Fibroblast of skin of back (primary cell): Measurements from ENCODE around the gene C3orf70.
"Not testable (repeated sequence)": the region's sequence is repeated elsewhere in the genome, so short reads cannot be mapped to it uniquely, and the experiment has no call there.

Experiments used
- DNase-seq: peaks from one replicate; pipeline ENCODE4 v3.0.0-alpha.2; 2013

Gene C3orf70

DNA sequence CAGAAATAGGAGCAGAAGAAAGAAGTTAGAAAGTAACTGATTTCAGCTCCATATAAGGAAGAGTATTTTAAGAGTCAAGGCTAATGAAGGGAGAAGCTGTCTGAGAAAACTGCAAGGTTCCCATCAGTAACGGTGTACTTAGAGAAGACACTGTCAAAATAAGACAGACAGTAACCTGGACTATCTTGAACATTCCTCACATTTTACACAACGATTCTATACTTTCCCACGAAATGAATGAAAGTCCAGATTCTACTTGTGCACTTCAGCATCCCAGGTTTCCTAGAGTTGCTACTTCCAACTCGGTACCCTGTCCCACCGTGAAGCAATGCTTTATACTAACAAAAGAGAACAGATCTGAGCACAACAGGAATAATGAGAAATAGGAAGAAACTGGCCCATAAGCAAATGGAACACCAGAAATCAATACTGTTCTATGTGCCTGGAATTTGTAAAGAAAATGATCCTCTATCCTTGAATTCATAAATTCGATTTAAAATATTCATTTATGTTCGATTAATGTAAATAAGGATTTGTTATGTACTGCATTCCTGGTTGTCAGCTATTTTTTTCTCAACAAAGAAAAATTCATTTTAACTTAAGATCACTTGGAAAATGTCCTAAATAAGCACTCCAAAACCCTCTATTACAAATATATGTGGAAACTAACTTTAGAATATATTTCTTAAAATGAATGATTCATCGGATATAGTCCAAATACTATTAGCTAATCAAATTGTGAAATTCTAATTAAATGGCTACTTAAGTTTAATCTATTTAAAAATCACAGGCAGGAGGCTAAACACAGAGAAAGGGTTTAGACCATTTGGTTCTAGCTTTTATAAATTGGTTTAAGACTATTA, 1.5 kb downstream of the C3orf70 start:
- peak; percentile 16 for DNase-seq

DNA sequence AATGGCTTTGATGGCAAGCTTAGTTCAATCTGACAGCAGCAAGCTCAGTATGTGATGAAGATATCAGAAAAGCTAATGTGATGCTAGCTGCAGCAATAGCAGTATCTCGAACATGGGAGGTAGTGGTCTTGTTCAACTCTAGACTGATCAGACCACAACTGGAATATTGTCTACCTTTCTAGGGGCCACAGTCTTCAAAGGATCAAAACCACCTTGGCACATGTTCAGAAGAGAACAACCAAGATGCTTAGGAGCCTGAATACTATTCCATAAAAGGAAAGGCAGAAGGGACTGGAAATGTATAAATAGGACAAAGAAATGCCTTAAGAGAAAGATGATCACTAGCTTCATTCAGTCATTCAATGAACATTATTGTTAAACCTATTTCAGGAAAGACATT, 2.3 kb downstream of the C3orf70 start:
- DNase-seq, result peak; percentile 40

DNA sequence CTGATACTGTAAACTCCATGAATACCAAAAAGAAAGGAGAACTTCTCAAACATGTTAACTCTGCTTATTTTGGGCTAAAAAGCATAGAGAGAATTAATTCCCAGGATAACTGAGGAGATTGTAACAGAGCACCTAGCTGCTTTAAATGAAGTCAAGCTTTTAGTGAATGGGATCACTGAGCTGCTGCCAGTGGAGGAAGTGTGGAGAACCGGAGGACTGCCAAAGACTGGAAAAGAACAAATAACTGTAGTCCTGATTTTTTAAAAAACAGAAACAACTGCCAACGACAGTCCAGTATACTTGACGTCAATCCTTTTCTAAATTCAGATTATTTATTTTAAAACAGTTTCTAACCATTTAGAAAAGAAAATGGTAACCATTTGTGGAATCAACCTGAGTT, 3.3 kb downstream of the C3orf70 start:
- no peak for DNase-seq

DNA sequence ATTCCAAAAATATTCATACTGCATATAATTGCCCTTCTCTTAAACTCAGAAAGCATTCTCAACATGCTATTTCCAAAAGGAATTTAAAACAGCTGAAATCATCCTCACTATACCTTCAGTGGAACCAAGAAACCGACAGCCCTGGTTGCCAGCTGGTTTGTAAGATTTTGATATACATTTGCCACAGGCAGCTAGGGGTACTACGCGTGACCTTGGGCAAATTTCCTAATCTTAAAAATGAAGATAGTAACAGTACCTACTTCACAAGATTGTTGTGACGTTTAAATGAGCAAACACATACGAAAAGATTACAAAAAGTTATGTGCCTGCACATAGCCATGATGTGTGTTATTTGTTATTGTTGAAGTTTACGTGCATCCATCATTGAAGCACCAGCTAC, 7.3 kb downstream of the C3orf70 start:
- no peak for DNase-seq

GRCh38 chr3:185144784-185145183, 8.1 kb downstream of the C3orf70 start:
- DNase-seq, result no peak

DNA sequence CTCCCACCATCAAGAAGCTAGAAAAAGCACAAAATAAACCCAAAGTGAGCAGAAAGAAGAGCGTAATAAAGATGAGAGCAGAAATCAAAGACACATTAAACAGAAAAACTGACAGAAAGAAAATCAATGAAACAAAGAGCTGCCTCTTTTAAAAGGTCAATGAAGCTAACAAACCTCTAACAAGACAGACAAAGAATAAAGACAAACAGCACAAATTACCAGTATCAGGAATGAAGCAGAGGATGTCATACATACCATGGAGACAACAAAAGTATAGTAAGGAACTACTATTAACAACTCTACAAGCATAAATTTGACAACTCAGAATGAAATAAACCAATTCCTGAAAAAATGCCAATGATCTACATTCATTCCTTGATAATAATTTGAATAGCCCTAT, 15.0 kb downstream of the C3orf70 start:
- no peak for DNase-seq

- no peak for DNase-seq
Observed at GRCh38 chr3:185134509-185134908, 18.4 kb downstream of the C3orf70 start.

- no peak for DNase-seq
Observed at GRCh38 chr3:185131602-185132256, 21.1 kb downstream of the C3orf70 start.

DNA sequence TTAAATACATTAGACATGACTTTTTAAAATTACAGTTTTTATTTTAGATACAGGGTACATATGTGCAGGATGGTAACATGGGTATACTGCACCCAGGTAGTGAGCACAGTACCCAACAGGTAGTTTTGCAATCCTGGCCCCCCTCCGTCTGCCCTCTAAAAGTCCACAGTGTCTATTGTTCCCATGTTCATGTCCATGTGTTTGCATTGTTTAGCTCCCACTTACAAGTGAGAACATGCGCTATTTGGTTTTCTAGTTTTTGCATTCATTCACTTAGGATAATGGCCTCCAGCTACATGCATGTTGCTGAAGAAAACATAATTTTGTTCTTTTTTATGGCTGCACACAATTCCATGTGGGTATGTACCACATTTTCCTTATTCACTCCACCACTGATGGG, 23.8 kb downstream of the C3orf70 start:
- no peak for DNase-seq

GRCh38 chr3:185126201-185126600, 26.7 kb downstream of the C3orf70 start:
- no peak for DNase-seq

- DNase-seq, result no peak
Observed at GRCh38 chr3:185120126-185120525, 32.7 kb downstream of the C3orf70 start.

DNA sequence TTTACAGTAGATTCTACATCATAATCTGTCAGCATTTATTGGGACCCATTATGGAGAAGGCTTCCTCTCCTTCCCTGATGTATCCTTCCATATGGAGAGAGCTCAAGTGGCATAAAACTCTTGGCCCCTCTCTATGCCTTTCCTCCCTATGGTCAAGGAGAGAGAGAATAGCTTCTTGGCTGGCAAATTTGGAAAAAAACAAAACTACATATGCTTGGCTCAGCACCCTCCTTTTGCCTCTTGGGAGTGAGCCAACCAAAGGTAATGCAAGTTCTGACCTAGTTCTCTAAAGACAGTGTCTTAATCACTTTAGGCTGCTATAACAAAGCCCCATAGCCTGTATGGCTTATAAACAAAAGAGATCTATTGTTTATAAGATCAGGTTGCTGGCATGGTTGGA, 37.5 kb downstream of the C3orf70 start:
- no peak for DNase-seq

GRCh38 chr3:185114756-185115155, 38.1 kb downstream of the C3orf70 start:
- no peak for DNase-seq

DNA sequence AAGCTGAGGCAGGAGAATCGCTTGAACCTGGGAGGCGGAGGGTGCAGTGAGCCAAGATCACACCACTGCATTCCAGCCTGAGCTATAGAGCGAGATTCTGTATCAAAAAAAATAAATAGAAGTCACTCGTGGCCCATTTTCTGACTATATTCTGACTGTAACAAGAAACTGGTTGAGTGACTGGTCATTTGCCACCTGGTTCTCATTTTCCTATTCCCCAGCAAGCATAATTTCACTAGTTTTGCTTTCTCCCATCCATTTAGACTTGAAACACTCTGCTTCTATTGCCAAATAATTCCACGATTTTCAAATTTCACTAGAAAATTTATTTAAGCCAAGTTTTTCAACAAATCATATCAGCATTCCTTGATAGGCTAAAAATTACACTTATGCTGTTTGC, 40.7 kb downstream of the C3orf70 start:
- DNase-seq, result no peak

DNA sequence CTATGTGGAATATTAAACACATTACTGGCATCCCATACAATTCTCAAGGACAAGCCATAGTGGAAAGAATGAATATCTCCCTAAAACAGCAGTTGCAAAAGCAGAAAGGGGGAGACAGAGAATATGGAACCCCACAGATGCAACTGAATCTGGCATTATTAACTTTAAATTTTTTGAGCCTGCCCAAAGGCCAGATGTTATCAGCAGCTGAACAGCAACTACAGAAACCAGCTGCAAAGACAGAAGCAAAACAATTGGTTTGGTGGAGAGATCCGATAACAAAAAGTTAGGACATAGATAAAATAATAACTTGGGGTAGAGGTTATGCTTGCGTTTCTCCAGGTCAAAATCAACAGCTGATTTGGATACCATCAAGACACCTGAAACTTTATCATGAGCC, 43.8 kb downstream of the C3orf70 start:
- DNase-seq, result not testable (repeated sequence)

DNA sequence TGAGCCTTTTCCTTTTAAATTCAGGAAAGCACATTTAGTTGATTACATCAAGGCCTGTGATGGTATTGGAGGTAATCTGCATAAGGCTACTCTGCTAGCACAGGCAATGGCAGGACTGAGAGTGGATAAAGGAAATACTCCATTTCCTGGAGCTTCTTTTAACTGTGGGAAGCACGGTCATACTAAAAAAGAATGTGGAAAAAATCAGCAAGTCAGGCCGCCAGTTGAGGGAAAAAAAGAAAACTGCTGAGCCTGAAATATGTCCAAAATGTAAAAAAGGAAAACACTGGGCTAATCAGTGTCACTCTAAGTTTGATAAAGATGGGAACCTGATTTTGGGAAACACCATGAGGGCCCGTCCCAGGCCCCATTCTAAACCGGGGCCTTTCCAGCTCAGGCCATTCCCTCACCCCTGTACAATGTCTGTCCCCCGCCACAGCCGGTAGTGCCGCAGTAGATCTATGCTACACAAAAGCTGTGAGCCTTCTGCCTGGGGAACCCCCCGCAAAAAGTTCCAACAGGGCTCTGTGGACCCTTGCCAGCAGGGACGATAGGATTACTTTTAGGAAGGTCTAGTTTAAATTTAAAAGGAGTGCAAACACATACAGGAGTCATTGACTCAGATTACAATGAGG, 46.5 kb downstream of the C3orf70 start:
- DNase-seq, result not testable (repeated sequence)

DNA sequence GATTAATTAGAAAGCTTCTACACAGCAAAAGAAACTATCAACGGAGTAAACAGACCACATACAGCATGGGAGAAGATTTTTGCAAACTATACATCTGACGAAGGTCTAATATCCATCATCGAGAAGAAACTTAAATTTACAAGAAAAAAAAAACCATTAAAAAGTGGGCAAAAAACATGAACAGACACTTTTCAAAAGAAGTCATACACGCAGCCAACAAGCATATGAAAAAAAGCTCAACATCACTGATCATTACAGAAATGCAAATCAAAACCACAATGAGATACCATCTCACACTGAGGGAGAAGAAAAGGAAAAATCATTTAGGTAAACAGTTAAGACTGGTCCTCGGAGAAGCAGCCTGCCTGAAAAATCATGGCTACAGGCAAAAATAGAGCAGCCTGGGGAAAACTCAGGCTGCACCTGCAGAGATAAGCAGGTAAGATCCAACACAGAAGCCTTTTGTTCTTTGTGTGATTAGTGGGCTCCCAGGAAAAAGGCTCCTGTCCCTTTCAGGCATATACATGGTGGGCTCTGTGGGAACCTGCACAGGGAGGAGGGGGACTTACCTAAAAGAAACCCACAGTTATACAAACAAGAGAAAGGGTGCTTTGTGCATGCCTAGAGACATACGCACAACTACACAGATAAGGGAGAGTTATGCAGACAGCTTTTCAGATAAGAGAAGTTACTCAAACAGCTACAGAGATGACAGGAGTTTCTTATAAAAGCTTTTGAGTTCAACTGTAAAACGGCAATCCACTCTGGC, 49.3 kb downstream of the C3orf70 start:
- no peak for DNase-seq

- no peak for DNase-seq
Observed at GRCh38 chr3:185094697-185095096, 58.2 kb downstream of the C3orf70 start.

DNA sequence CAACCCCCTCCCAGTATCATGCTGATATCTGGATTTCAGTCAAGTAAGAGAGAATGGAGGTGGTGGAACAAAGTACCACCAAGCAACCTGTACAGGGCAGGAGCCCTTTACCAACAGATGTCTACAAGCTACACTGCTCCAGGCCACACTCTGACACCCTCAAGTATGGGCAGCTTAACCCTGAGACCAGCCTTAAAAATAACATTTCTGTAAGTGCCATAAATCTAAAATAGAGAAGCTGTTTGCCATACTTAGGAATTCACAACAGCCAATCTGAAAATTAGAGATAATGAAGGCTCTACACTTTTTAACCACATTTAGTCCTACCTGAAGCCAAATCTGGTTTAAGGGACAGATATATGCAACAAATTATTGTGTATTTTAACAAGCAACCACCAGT, 59.7 kb downstream of the C3orf70 start:
- DNase-seq, result no peak

DNA sequence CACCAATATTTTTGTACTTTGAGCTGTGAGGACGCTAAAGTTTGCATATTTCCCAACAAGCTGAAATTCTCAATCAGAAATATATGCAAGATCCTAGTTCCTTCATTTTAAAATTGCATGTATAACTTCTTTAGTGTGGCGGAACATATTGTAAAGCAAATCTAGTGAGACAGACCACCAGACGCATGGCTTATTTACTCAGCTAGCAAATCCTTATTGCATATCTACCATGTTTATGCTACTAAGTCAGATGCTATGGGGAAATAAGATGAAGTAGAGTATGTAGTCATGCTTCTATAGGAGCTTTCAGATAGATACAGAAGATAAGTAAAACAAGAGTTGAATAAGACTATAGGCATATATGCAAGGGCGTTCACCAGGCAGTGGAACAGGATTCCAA, 62.0 kb downstream of the C3orf70 start:
- DNase-seq, result no peak

- DNase-seq, result no peak
Observed at GRCh38 chr3:185089751-185090150, 63.1 kb downstream of the C3orf70 start.

- peak; percentile 73 for DNase-seq
Observed at GRCh38 chr3:185089343-185089742, 63.5 kb downstream of the C3orf70 start.

GRCh38 chr3:185087419-185087818, 65.4 kb downstream of the C3orf70 start:
- DNase-seq, result no peak
